Measurements from ENCODE around the gene ZNF678.

ZNF678 gene

GRCh38 chr1:227518876-227519275 lies 44.5 kb upstream of the ZNF678 start (continued):
- TF ChIP-seq INSM2 (tag by site-specific recombination; IDR thresholded peaks at IDR 0.05), result no peak
- no peak for TF ChIP-seq YY2 (tag by site-specific recombination; IDR thresholded peaks at IDR 0.05)
- TF ChIP-seq ZNF585B (tag by site-specific recombination; IDR thresholded peaks at IDR 0.05), result no peak
- TF ChIP-seq ZNF248 (tag by site-specific recombination; IDR thresholded peaks at IDR 0.05), result no peak

DNA sequence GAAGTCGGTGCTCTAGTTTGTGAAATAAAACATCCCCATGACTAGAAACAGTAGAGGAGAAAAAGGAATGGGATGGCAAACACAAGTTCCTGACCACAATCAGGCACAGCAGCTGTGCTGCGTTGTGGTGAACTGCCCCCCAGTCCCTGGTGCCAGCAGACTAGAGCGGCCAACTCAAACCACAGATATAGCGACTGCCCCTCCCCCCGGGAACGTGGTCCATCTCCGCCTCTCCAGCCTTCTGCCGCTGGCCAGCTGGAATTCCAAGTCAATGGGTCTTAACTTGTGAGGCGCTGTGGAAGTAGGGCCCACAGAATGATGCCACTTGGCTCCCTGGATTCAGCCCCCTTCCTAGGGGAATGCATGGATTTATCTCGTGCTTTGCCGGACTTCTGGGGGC lies 41.6 kb upstream of the ZNF678 start:
- no peak for TF ChIP-seq ZBTB26 (tag by site-specific recombination; optimal IDR thresholded peaks at IDR 0.05)
- TF ChIP-seq ZNF677 (tag by site-specific recombination; IDR thresholded peaks at IDR 0.05), result no peak
- no peak for TF ChIP-seq ZNF416 (tag by site-specific recombination; IDR thresholded peaks at IDR 0.05)
- TF ChIP-seq, protein P1, sequence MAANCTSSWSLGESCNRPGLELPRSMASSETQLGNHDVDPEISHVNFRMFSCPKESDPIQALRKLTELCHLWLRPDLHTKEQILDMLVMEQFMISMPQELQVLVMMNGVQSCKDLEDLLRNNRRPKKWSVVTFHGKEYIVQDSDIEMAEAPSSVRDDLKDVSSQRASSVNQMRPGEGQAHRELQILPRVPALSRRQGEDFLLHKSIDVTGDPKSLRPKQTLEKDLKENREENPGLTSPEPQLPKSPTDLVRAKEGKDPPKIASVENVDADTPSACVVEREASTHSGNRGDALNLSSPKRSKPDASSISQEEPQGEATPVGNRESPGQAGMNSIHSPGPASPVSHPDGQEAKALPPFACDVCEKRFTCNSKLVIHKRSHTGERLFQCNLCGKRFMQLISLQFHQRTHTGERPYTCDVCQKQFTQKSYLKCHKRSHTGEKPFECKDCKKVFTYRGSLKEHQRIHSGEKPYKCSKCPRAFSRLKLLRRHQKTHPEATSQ (tag by site-specific recombination; IDR thresholded peaks at IDR 0.05), result no peak
- no peak for TF ChIP-seq BCL11B (tag by site-specific recombination; IDR thresholded peaks at IDR 0.05; ENCODE audit: low read depth)
- no peak for TF ChIP-seq ZNF223 (tag by site-specific recombination; IDR thresholded peaks at IDR 0.05)
- TF ChIP-seq HOXC10 (CRISPR knock-in tag; IDR thresholded peaks at IDR 0.05), result no peak
- no peak for TF ChIP-seq GLI2 (tag by site-specific recombination; IDR thresholded peaks at IDR 0.05; ENCODE audit: borderline replicate concordance, low read depth)
- no peak for TF ChIP-seq ZFP37 (tag by site-specific recombination; IDR thresholded peaks at IDR 0.05)
- TF ChIP-seq, protein P2, sequence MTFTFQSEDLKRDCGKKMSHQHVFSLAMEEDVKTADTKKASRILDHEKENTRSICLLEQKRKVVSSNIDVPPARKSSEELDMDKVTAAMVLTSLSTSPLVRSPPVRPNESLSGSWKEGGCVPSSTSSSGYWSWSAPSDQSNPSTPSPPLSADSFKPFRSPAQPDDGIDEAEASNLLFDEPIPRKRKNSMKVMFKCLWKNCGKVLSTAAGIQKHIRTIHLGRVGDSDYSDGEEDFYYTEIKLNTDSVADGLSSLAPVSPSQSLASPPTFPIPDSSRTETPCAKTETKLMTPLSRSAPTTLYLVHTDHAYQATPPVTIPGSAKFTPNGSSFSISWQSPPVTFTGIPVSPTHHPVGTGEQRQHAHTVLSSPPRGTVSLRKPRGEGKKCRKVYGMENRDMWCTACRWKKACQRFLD (tag by site-specific recombination; IDR thresholded peaks at IDR 0.05), result no peak
- TF ChIP-seq ZNF621 (tag by site-specific recombination; IDR thresholded peaks at IDR 0.05), result no peak
- TF ChIP-seq, protein P3, sequence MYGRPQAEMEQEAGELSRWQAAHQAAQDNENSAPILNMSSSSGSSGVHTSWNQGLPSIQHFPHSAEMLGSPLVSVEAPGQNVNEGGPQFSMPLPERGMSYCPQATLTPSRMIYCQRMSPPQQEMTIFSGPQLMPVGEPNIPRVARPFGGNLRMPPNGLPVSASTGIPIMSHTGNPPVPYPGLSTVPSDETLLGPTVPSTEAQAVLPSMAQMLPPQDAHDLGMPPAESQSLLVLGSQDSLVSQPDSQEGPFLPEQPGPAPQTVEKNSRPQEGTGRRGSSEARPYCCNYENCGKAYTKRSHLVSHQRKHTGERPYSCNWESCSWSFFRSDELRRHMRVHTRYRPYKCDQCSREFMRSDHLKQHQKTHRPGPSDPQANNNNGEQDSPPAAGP (tag by site-specific recombination; IDR thresholded peaks at IDR 0.05), result no peak
- Histone ChIP-seq H3K9me3 (ENCODE audit: control insufficient read depth, insufficient read depth, low read depth, low read length) (no peaks in the 10 kb centered on the region), H3K36me3 (ENCODE audit: control insufficient read depth in 2 of 2, insufficient read depth in 1 of 2, low read length in 2 of 2) (no peaks in the 10 kb centered on the region), H3K4me1 (ENCODE audit: control insufficient read depth, insufficient read depth, low read length) (no peaks in the 10 kb centered on the region), H3K4me3 (ENCODE audit: low read depth, low read length) (no peak overlapping the region), H3K27ac (ENCODE audit: extremely low read depth, low read depth, low read length) (no peak overlapping the region)
- CTCF ChIA-PET, result interaction anchor here (0.6 to 2.2 kb wide), 3 partner anchors 10 to 432 kb away, joined by 3 to 5 read pairs (median 3); no protein-coding TSS in a partner anchor
- POLR2A ChIA-PET, result no interaction called here

DNA sequence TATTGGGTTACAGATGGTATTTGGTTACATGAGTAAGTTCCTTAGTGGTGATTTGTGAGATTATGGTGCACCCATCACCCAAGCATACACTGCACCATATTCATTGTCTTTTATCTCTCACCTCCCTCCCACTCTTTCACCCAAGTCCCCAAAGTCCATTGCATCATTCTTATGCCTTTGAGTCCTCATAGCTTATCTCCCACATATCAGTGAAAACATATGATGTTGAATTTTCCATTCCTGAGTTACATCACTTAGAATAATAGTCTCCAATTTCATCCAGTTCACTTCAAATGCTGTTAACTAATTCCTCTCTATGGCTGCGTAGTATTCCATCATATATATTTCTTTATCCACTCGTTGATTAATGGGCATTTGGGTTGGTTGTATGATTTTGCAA lies 36.8 kb upstream of the ZNF678 start:
- ChIA-PET POLR2A (no interaction called here), CTCF (interaction anchor here (1.3 kb wide), 1 partner anchor 79 kb away, joined by 3 read pairs; no protein-coding TSS in a partner anchor)
- Histone ChIP-seq H3K4me1 (ENCODE audit: control insufficient read depth, insufficient read depth, low read length) (no peaks in the 10 kb centered on the region), H3K27ac (ENCODE audit: extremely low read depth, low read depth, low read length) (no peak overlapping the region), H3K4me3 (ENCODE audit: low read depth, low read length) (no peak overlapping the region), H3K36me3 (ENCODE audit: control insufficient read depth in 2 of 2, insufficient read depth in 1 of 2, low read length in 2 of 2) (no peaks in the 10 kb centered on the region), H3K9me3 (ENCODE audit: control insufficient read depth, insufficient read depth, low read depth, low read length) (no peaks in the 10 kb centered on the region)
- TF ChIP-seq SP3 (tag by site-specific recombination; IDR thresholded peaks at IDR 0.05) (no peak), ZNF146 (tag by site-specific recombination; IDR thresholded peaks at IDR 0.05) (0 out of 2 replicates have a peak, but pooled peaks have one; percentile 26), ZFHX2 (tag by site-specific recombination; conservative IDR thresholded peaks at IDR 0.05) (peak; percentile 36; the same call in 1 of the 2 replicates), EGR2 (tag by site-specific recombination; IDR thresholded peaks at IDR 0.05; ENCODE audit: low read depth) (peak; percentile 63)
